Head of caudate nucleus (tissue), 42 donors: Measurements from ENCODE around the gene ATP8A2.
A peak's percentile ranks its signal among the peaks of the same experiment; 100 is the strongest.
"Not testable (repeated sequence)": the region's sequence is repeated elsewhere in the genome, so short reads cannot be mapped to it uniquely, and the experiment has no call there.

ENCODE experiments used
- DNase-seq, 42 donors: peaks; one replicate each; pipeline versions ENCODE4 v3.0.0 to v3.0.0-alpha.2; 2020 to 2021; ENCODE audit warnings: mixed read lengths in 7 of 42
- intact Hi-C: fragments of 100-400 bp; cut with DNase I; formaldehyde crosslinking; loops from one replicate; pipeline ENCODE4 v1.15.0; 2022

The ATP8A2 gene

DNA sequence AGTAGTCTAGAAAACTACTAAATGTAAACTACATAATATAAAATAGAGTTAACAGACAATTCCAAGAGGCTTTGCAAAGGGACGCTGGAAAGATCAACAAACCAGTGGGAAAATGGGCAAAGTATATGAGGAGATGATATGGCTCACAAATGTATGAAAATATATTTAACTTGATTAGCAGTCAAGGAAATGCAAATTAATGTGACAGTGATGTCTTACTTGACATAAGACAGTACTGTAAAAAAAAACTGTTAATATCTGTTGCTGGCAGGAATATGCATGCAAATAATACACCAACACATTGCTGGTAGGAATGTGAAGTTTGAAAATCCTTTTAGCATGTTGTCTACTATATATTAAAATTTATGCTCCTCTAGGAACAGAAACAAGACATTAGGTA is 136.1 kb downstream of the ATP8A2 start:
- DNase-seq: no peak
- intact Hi-C loops: no loop called here

DNA sequence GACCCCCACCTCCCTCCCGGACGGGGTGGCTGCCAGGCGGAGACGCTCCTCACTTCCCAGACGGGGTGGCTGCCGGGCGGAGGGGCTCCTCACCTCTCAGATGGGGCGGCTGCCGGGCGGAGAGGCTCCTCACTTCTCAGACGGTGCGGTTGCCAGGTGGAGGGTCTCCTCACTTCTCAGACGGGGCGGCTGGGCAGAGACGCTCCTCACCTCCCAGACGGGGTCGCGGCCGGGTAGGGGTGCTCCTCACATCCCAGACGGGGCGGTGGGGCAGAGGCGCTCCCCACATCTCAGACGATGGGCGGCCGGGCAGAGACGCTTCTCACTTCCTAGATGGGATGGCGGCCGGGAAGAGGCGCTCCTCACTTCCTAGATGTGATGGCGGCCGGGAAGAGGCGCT is 141.3 kb downstream of the ATP8A2 start:
- intact Hi-C loops, DNase-seq: not testable (repeated sequence)

DNA sequence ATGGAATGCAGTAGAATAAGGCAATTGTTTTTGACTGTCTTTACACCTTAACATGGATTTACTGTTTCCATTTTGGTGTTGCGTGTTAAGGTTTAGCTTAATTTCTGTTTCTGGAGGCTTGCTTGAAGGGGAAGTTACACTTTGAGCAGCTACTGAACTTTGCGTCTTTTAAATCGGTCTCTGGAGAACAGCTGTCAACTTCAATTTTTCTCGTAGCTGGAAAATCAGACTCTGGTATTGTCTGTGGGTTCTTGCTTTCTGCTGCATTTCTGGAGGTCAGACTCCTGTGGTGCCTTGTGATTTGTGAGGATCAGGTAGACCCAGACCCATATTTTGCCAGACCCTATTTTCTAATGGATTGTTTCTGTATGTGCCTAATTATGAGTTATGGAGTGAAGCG is 146.7 kb downstream of the ATP8A2 start:
- intact Hi-C loops: no loop called here
- no peak for DNase-seq

DNA sequence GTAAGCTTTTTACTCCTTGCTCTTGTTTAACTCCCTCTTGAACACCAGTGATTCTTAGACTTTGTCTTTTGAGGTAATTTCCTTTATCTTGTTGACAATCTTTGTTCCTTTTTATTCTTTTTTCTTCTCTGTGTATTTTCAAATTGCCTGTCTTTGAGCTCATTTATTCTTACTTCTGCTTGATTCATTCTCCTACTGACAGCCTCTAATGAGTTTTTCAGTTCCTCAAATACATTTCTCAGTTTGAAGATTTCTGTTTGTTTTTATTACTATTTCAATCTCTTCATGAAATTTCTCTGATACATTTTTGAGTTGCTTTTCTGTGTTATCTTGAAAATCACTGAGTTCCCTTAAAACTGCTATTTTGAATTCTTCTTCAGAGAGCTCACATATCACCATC is 154.1 kb downstream of the ATP8A2 start:
- DNase-seq: no peak
- intact Hi-C loops: no loop called here

DNA sequence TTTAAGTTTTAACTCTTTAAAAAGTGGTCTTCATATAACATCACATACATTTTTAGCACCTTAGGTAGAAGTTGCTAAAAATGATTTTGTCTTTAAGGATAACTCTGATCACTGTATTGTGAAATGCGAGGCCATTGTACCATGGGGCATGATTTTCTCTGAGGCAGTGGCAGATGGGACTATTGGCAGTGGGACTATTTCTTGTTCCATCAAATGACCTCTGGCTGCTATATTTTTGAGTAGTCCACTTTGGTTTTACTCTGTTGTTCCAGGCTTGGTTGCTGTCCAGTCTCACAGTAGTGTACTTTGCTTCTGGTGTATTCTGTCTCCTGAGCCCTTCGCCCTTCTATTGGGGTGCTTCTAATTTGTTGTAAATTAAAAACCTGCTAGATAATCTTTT is 156.5 kb downstream of the ATP8A2 start:
- no peak for DNase-seq
- intact Hi-C loops: no loop called here

DNA sequence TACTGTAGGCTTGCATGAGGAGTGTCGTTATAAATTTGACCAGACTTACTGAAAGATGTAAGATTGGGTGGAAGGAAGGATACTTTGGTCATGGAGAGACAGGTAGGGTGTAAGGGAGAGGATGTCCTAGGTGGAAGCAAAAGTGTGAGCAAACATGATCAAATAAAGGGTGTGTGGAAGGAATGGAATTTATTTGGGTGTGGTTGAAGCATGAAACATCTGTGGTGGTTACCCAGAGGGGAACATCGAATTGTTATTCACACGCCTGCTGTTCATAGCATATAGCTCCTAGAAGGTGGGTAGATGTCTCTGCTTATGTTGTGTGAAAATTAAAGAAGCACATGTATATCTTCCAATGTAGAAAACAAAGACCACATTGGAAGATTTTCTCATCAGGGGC is 157.7 kb downstream of the ATP8A2 start:
- intact Hi-C loops: no loop called here
- DNase-seq: no peak

DNA sequence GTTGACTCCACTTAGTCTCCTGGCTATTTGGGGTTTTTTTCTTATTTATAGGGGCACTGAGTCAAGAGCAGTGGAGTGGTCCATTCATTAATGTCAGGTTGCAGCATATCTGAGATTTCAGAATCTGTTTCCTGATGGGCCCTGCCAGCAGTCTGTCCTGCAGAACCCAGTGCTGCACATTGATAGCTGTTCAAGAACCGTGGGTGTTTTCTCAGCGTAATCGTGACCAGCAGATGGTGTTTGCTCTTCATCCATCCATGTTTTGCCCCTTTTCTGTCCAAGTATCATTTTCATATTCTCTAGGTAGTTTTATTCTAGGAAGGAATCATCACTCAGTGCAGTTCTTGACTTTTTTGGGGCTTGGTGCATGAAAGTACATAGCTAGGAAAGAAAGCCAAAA is 166.5 kb downstream of the ATP8A2 start:
- DNase-seq: no peak
- intact Hi-C loops: no loop called here

DNA sequence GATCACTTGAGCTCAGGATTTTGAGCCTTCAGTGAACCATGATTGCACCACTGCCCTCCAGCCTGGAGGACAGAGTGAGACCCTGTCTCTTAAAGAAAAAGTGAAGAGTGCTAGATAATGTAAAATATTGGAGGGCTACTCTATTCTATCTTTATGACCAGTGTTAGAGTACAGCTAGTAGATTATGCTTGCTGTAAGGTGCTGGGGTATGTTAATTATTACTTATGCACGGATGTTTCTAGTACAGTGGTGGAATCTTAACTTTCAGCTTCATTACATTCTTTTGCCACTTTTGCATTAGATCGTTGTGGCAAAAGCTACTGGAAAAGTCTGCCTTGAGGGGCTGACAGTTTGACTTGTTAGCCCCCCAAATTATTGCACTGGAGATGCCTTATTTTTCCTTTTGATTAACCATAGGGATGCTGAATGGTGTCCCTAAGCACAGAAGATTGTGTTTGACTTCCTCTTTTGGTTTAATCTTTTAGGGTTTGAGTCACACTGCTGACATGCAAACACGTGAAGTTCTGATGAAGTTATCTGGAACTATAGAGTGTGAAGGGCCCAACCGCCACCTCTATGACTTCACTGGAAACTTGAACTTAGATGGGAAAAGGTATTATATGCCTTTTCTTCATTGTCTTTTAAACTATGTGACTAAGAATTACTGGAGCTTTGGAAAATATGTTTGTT is 169.8 kb downstream of the ATP8A2 start:
- no peak for DNase-seq
- intact Hi-C loops: no loop called here

DNA sequence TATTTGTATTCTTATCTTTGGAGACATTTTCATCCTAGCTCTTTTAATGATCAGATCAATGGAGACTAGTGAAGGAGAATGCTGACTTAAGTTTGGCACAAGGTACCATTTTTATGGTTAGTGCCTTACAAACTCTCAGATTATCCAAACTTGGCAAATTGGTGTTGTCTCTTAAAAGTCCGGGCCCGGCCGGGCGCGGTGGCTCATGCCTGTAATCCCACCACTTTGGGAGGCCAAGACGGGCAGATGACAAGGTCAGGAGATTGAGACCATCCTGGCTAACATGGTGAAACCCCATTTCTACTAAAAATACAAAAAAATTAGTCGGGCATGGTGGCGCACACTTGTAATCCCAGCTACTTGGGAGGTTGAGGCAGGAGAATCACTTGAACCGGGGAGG is 177.2 kb downstream of the ATP8A2 start:
- DNase-seq, intact Hi-C loops: not testable (repeated sequence)

DNA sequence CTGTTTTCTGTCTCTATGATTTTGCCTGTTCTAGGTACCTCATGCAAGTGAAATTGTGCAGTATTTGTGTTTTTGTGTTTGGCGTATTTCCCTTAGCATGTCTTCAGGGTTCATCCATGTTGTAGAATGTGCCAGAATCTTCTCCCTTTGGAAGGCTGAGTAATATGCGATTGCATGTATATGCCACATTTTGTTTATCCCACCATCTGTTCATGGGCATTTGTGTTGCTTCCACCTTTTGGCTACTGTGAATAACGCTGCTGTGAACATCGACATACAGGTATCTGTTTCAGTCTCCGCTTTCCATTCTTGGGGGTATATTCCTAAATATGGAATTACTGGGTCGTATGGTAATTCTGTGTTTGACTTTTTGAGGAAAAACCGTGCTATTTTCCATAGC is 190.0 kb downstream of the ATP8A2 start:
- no peak for DNase-seq
- intact Hi-C loops: no loop called here

DNA sequence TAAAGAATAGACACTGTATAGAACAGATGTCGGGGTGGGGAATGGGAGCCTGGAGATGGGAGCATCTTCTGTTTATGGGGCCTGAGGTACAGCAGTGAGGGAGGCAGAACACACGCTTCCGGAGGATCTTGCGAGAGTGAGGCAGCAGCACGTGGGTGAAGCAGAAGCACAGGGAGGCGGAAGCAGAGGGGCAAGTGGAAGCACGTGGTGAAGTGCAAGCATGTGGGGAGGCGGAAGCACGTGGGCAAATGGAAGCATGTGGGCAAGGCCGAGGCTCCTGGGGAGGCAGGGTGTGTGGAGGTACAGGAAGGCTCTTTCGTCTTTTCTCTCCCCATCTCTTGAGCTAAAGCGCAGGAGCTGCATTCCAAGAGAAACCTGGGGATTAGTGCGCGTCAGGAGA is 198.4 kb downstream of the ATP8A2 start:
- intact Hi-C loops: no loop called here
- peak in 25 of 42 donors; percentile 1 to 51 (median 20) for DNase-seq

DNA sequence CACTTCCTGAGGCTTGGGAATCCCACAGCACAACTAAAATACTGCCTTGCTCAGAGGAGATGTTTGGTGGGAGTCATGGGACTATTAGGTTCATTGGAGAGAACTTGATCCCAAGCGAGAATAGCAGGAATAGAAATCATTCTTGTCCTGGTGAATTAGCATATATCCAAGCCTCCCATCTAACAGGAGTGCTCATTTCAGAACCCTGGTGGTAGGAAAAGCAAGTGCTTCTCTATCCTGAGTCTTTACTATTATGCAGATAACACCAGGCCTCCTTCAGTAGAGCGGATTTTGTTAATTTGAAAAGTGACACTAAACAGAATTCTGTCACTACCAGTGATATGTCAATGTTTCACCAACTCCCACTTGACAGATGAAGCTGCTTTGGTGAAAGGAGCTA is 199.5 kb downstream of the ATP8A2 start:
- DNase-seq: no peak
- intact Hi-C loops: no loop called here

DNA sequence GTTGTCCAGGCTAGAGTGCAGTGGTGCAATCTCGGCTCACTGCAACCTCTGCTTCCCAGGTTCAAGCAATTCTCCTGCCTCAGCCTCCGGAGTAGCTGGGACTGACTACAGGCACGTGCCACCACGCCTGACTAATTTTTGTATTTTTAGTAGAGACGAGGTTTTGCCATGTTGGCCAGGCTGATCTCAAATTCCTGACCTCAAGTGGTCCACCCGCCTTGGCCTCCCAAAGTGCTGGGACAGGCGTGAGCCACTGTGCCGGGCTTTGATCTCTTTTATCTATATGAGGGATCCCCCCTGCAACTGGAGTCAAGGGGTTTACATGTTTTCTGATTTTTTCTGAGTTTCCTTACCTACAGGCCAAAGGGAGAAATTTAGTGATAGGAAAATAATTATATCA is 200.4 kb downstream of the ATP8A2 start:
- intact Hi-C loops, DNase-seq: not testable (repeated sequence)

DNA sequence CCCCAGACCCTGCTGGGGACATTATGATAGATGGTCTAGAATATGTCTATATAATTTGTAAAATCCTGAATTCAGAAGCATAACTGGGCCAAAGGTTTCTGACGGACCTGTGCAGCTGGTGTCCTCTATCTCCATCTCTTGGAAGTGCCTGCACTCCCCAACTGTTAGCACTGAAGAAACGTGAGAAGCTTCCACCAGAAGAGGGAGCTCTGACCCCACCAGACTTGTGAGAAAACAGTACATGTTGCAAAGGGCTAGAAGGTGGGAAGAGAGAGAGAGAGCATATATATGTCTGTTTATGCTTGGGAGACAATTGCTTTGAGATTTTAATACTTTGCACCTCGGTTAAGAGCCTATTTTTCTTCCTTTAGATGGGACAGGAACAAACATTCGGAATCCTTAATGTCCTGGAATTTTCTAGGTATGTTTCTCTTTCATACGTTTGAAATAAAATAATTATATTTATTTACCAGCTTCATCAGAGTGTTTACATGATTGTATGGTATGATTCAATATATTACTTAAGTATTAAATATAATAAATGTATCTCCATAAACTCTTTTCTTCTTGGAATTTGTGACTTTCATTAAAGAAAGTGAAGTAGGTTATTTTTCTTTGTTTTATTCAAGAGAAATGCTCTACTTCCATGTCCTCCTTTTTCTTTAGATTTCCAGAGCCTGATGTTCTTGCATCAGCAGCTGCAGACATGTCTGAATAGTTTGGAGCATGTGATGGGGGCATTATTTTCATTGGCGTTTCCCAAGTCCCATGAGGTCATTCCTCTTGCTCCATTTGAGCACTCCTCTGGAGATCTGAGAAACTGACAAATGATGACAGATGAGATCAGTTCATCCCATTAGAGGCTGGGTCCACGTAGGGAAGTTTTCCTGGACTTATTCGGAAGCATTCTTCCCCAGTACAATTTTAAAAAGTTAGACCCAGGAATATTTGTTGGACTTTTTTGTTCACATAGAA is 202.9 kb downstream of the ATP8A2 start:
- DNase-seq: peak; percentile 47 to 96 (median 88)
- intact Hi-C loops: loop anchor here (2.0 kb wide), 1 partner anchor 496 kb away; no protein-coding TSS in a partner anchor

DNA sequence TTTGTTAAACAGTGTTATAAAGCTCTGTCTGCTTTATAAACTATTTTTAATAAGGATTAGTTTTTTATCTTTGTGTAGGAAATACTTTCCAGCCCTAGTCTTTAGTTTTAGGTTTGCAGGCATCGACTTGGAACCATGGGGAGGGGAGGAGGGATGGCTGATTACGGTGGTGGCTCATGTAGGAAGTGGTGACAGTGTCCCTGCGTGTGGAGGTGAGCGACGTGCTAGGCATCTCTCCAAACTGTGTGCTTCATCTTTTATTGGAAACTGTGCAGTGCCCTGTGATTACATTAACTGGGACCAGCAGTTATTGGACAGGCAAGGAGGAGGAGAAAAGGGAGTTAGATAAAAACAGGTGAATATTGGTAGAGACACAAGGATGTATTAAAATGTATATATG is 203.8 kb downstream of the ATP8A2 start:
- intact Hi-C loops: loop anchor here (2.0 kb wide), 1 partner anchor 495 kb away; no protein-coding TSS in a partner anchor
- DNase-seq: no peak

DNA sequence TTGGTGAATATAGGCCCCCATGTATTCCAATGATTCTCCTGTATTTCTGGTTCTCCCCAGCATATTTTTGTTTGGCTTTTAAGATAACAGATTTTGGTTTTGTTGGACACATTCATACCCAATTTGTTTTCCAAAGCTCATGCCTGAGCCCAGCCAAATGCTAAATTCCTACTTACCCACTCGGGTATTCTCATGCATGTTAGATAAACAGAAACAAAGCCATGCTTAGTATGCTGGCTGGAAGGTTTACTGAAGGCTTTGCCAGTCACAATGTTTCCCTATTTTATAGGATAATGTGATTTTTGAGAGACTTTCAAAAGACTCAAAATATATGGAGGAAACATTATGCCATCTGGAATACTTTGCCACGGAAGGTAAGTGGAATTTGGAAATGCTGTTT is 206.8 kb downstream of the ATP8A2 start:
- DNase-seq: no peak
- intact Hi-C loops: no loop called here

DNA sequence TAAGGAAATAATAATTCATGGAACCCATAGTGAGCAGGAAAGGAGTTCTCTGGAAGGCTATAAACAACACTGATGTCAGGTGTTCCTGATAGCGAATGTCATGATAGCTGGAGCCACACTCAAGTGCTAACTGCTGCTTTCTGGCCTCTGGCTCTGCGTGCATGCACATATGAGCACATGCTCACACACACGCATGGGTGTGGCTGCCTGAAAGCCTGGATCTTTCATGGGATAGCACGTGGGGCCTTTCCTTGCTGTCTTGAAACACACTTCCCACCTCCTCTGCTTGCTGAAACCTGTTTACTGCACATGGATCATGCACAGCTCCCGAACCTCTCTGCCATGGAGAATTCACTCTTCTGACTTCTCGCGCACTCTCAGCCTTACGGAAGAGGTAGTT is 207.4 kb downstream of the ATP8A2 start:
- intact Hi-C loops: no loop called here
- DNase-seq: no peak

DNA sequence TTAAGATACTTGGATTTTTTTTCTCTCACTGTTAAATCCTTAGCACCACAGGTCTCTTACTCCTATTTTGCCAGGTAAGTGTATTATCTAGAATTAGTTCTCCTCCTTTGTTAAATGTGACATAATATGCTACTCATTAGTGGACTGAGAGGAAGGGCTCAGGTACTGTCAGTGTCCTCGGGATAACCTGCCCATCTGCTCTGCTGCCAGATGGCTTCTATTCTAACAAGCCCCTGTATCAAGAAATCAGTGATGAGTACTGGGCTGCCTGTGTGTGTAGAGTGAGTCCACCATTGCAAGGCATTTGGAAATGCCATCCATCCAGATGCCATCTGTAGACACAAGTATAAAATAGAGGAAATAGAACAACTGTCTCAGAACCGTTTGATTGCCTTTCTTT is 209.6 kb downstream of the ATP8A2 start:
- intact Hi-C loops: no loop called here
- no peak for DNase-seq

DNA sequence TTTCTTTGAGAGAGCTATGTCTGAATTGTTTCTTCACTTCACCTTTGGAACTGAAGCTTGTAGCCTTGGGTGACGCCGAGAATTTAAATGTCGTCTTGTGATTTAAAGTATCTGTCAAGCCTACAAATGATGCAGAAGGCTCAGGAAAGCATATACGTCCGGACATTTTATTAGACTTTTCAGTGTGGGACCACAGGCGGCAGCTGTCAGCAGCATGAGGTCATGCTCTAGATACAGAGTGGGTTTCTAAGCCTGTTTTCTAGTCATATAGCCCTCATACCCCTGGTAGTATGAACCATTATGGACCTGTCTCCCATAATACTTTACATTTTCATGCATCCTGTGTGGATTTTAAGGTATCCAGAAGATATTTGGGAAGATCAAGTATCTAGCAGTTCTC is 212.3 kb downstream of the ATP8A2 start:
- intact Hi-C loops: no loop called here
- DNase-seq: no peak

DNA sequence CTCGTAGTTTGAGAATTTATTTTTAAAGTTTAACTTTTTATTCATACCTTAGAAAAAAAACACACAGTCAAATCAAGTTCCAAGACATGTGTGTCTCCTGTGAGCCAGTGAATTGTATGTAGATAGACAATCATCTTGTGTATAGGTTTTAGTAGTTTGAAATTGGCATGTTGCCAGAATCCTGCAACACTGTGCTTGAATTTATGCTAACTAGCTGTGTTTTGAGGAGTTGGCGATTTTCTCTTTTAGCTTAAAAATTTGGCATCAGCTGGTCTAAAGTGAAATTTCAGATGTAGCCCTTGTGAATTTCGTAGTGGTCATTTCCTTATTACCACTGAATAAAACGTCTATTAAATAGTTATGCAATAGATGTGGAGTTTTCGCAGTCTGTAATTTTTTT is 213.2 kb downstream of the ATP8A2 start:
- intact Hi-C loops: no loop called here
- DNase-seq: no peak
